Adipose tissue (tissue), 3 donors: ENCODE measurements around the gene TLCD1. TPM values are rescaled to one million over a fixed set of nuclear protein-coding genes. Genes with fewer than 3 reads are reported as not detected.
"Not testable (repeated sequence)": the region's sequence is repeated elsewhere in the genome, so short reads cannot be mapped to it uniquely, and the experiment has no call there.

ENCODE experiments used
- H3K27ac ChIP-seq: one replicate; pipeline ENCODE4 v1.5.1; 2013; ENCODE audit warnings: low read depth, low read length
- WGBS, 3 donors: extraction: QIAGEN DNeasy Blood & Tissue Kit; methylation state at CpG; one replicate each; pipeline ENCODE4 v1.1.7; 2013; 5-methylcytosine and 5-hydroxymethylcytosine counted together
- polyA plus RNA-seq, 3 donors: library from polyadenylated mRNA; stranded (reverse); fragments of 200-250 nt; gene quantifications; one replicate each; pipeline ENCODE4 v1.2.3, GENCODE V29; 2013
- donor health status: healthy with polysubstance abuse.
- donor health status: Bipolar disorder and iron deficiency.
- donor health status: healthy.

The TLCD1 gene
- polyA plus RNA-seq, 3 donors = 2.4 to 11.7 (median 5.4) TPM

DNA sequence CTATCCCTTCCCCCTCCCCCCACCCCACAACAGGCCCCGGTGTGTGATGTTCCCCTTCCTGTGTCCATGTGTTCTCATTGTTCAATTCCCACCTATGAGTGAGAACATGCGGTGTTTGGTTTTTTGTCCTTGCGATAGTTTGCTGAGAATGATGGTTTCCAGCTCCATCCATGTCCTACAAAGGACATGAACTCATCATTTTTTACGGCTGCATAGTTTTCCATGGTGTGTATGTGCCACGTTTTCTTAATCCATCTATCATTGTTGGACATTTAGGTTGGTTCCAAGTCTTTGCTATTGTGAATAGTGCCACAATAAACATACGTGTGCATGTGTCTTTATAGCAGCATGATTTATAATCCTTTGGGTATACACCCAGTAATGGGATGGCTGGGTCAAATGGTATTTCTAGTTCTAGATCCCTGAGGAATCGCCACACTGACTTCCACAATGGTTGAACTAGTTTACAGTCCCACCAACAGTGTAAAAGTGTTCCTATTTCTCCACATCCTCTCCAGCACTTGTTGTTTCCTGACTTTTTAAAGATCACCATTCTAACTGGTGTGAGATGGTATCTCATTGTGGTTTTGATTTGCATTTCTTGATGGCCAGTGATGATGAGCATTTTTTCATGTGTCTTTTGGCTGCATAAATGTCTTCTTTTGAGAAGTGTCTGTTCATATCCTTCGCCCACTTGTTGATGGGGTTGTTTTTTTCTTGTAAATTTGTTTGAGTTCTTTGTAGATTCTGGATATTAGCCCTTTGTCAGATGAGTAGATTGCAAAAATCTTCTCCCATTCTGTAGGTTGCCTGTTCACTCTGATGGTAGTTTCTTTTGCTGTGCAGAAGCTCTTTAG, 10.1 kb upstream of the TLCD1 start:
- H3K27ac ChIP-seq = not testable (repeated sequence)
- 91 to 98% (median 95%) methylated on average over 4 to 5 of the region's 8 CpGs for WGBS, 3 donors

GRCh38 chr17:28735242-28735722, 9.2 kb upstream of the TLCD1 start:
- no peak overlapping the region for H3K27ac ChIP-seq
- 70 to 86% (median 84%) methylated on average over 5 of the region's 5 CpGs for WGBS, 3 donors

GRCh38 chr17:28734712-28735241, 8.7 kb upstream of the TLCD1 start:
- whole genome bisulfite sequencing, 3 donors = 86 to 93% (median 89%) methylated on average over 10 of the region's 10 CpGs
- no peak overlapping the region for H3K27ac ChIP-seq

DNA sequence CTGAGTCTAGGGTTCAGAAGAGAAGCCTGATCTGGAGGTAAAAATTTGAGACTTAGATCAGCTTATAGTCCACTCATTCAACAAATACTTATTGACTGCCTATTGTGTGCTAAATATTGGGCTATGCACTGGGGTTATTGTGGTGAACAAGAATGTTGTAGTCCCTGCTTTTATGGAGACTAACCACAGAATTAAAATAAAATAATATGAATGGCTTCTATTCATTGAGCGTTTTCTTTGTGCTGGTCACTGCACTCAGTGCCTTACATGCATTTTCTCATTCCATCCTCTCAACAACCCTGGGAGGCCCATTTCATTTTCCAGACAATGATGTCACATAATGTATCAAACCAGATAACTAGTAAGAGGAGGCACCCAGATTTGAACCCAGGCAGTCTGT, 7.3 kb upstream of the TLCD1 start:
- WGBS, 3 donors = 83 to 96% (median 96%) methylated on average over 1 of the region's 1 CpG
- H3K27ac ChIP-seq = no peak overlapping the region

DNA sequence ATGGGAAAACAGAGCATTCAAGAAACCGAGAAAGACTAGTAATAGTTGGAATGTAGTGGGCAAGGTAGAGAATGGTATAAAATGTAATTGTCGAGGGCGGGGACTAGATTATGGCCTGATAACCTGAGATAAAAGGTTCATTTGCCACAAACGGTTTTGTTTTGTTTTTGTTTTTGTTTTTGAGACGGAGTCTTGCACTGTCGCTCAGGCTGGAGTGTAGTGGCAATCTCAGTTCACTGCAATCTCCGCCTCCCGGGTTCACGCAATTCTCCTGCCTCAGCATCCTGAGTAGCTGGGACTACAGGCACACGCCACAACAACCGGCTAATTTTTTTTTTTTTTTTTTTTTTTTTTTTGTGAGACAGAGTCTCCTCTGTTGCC, 3.9 kb upstream of the TLCD1 start:
- WGBS, 3 donors = 86 to 90% (median 88%) methylated on average over 11 of the region's 11 CpGs
- H3K27ac ChIP-seq = no peak overlapping the region

GRCh38 chr17:28728364-28729200, 2.5 kb upstream of the TLCD1 start, which contains the start of gene NEK8:
Gene NEK8 (plus strand): TSS chr17:28728788. CDS start chr17:28728814, 26 bp downstream.
- 0% methylated on average over 58 to 64 of the region's 64 CpGs for WGBS, 3 donors
- H3K27ac ChIP-seq = no peak within 1 kb of the TSS

DNA sequence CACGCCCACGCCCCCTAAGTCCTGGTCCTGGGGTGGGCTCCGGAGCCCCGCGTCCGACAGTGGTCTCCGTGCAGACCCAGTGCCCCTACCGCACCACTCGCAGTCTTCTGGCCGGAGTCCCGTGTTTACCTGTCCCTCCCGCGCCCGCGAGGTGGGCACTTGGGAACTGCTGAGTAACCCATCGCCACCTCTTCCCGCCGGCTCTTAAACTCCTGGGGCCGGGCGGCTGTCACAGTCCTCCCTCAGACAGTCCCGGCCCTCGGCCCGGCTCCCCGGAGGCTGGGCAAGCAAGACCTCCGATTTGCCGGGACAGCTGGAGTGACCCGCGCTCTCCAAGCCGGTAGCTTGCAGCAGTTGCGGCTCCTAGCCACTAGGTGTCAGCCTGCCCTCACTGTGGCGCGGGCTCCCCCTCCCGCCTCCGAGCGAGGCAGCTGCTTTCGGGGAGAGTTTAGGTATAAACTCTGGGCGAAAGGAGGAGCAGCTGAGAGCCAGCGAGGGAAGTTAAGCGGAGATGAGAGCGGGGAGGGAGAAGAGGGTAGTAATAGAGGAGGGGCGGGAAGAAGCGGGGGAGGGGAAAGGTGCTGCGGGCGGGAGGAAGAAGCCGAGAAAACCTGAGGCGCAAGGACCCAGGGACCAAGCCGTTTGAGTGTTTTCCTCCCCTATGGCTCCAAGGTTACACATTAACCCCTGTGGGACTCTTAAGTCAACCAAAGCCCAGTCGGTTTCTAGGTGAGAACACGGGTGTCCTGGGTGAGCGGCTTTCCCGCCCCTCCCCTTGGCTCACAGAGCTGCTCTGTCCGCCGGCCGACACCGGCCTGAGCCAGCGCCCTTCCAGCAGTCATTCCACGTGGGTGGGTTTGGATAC, 826 bp upstream of the TLCD1 start:
- H3K27ac ChIP-seq = no peak overlapping the region
- WGBS, 3 donors = 0 to 1% (median 1%) methylated on average over 56 to 57 of the region's 57 CpGs

DNA sequence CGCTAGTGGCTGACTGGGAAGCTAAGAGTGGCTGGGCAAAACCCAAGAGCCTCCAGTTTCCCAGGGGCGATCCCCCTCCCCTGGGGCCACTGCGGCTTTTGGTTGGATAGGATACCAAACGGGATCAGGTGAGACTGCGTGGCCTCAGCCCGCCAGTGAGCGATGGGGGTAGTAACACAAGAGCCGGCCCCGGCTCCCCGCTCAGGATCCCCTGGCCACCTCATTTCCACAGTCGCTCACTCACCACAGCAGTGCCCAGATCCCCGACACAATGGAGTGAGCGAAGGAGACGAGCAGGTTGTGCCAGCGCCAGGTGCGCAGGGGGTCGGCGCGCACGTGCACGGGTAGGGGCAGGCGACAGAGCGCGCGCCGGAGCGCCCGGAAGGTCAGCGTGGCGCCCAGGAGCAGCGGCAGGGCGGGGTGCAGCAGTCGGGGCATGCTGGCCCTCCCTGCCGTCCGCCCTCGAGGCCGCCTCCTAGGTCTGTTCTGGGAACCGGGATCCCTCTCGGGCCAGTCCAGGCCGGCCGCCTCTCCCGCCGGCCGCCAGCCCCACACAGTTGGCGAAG, 290 bp downstream of the TLCD1 start:
- 0 to 2% (median 2%) methylated on average over 39 to 45 of the region's 45 CpGs for WGBS, 3 donors

GRCh38 chr17:28725166-28725659, 820 bp downstream of the TLCD1 start:
- 19 to 30% (median 27%) methylated on average over 20 of the region's 20 CpGs for WGBS, 3 donors
- no peak overlapping the region for H3K27ac ChIP-seq

More for the DNA sequence above, 290 bp downstream of the TLCD1 start:
- no peak overlapping the region for H3K27ac ChIP-seq

- WGBS, 3 donors = 80 to 84% (median 81%) methylated on average over 10 of the region's 10 CpGs
- H3K27ac ChIP-seq = no peak overlapping the region
Observed at GRCh38 chr17:28724500-28725165, 1.4 kb downstream of the TLCD1 start.

GRCh38 chr17:28723836-28724499, 2.1 kb downstream of the TLCD1 start:
- WGBS, 3 donors = 80 to 87% (median 83%) methylated on average over 4 of the region's 4 CpGs
- not testable (repeated sequence) for H3K27ac ChIP-seq

DNA sequence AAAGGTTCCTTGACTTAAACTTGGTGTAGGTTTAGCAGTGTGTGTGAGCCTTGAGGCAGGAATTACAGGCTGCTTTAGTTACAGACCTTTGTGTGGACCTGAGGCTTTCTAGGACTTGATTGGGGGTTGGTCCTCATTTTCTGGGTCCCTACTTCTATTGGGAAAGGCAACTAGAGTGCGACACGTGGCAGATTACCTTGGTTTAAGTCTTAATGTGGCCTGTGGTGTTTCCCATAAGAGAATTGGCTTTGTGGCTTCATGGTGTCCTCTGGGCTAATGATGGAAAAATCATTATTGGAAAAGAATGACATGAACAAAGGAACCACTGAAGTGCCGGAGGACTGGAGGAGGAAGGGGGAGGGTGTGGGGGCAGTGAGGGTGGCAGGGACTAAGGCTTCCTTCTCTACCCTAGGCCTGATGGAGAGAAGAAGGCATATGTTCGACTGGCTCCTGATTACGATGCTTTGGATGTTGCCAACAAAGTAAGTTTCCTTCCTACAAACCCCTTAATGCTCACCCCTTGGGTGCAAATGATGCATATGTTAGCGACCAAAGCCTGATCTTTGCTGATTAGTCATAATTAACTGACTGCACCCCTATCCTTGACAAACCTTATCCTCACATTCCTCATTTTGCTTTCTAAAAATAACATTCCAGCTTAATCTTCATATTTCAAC, 2.7 kb downstream of the TLCD1 start:
- no peak overlapping the region for H3K27ac ChIP-seq
- WGBS, 3 donors = 73 to 81% (median 77%) methylated on average over 6 of the region's 6 CpGs

DNA sequence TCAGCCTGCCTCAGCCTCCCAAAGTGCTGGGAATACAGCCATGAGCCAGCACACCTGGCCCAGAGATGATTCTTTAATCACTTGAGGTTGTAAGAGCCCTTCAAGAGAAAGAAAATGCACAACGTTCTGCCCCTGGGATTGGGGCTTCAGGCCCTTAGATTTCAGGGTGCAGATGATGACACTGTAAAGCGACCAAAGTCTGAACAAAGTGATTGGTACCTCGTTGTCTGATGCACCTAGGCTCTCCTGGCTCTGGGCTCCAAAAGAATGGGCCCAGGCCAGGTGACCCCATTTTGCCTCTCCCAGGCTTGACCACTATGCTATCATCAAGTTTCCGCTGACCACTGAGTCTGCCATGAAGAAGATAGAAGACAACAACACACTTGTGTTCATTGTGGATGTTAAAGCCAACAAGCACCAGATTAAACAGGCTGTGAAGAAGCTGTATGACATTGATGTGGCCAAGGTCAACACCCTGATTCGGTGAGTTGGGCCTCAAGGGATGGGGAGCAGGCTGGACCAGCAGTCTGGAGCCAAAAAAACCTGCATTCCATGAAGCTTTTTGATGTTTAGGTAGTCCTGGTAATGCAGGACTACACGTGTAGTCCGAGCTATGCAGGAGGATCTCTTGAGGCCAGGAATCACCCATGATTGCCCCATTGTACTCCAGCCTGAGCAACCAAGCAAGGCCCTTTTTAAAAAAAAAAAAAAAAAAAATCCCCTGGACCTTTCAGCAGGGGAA, 3.4 kb downstream of the TLCD1 start:
- no peak overlapping the region for H3K27ac ChIP-seq
- WGBS, 3 donors = 63 to 80% (median 77%) methylated on average over 7 of the region's 7 CpGs

DNA sequence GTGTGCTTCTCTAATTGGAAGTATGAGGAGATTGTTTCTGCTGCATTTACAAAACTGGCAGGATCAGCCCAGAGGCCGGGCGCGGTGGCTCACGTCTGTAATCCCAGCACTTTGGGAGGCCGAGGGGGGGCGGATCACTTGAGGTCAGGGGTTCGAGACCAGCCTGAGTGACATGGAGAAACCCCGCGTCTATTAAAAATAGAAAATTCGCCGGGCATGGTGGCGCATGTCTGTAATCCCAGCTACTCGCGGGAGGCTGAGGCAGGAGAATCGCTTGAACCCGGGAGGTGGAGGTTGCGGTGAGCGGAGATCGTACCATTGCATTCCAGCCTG, 5.1 kb downstream of the TLCD1 start:
- WGBS, 3 donors = 33 to 43% (median 42%) methylated on average over 19 of the region's 19 CpGs
- H3K27ac ChIP-seq = not testable (repeated sequence)

DNA sequence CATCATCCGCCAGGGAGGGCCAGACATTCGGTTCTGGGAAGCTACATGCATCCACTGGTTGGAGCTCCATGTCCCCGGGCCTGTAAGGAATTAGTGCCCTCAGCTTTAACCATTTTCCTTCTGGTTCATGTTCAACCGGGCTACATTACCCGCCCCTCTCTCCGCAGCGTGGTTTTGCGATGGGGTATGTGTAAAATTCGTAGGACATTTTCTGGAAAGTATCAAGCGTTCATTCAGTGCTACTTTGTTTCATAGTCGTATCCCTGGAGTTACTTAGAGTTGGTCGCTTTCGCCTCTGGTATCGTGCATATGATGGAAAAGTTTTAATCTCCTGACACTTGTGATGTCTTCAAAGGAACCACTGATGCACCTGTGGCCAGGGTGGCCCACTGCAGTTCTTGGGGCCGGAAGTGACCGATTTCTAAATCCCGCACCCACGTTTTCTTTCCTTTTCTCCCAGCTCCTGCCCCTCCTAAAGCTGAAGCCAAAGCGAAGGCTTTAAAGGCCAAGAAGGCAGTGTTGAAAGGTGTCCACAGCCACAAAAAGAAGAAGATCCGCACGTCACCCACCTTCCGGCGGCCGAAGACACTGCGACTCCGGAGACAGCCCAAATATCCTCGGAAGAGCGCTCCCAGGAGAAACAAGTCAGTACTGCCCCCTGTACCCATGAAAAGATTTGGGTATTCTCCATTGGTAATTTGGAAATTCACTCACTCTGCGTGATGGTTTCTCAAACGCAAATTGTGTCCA, 5.6 kb downstream of the TLCD1 start:
- no peak overlapping the region for H3K27ac ChIP-seq

More for the DNA sequence above, 5.6 kb downstream of the TLCD1 start:
- WGBS, 3 donors = 2 to 3% (median 3%) methylated on average over 25 to 28 of the region's 30 CpGs
